Medulla oblongata (tissue), 1 donor: Measurements from ENCODE around the gene IKBKE.

ENCODE experiments used
- DNase-seq: peaks from one replicate; pipeline ENCODE4 v3.0.0-alpha.2; 2015; ENCODE audit errors: extremely low spot score

Gene IKBKE

DNA sequence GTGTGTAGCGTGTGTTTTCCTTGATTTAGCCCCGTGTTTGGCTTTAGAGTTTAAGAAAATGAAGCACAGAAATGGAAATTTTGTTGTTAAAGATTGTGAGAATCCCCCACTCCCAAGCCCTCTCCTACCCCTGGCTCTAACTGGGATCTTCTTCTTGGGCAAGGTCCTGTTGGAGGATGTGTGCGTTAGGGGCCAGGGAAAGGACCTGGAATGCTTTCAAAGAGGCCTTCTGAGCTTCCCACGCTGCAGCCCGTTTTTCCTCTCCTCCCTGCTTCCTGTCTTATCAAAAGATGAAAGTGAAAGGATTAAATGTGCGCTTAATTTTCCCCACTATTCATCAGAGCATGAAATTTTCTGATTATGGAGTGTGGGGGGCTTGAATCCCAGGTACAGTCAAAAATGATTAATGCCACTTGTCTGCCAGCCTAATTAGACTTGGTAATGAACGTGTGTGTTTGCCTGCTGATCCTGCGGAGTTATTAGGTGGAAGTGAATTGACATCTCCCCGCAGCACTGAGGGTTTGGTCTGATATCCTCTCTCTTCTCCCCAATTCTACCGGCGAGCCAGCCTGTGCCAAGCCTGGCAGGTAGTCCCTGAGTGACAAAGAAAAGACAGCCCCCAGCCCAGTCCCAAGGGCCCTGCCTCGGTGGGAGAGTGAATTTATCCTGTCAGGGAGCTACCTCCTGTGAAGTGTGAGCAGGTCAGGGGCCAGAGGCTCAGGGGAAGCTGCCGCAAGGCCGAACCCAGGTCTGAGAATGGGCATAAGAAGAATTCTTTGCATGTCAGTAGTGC is 42.0 kb downstream of the IKBKE start:
- no peak for DNase-seq

DNA sequence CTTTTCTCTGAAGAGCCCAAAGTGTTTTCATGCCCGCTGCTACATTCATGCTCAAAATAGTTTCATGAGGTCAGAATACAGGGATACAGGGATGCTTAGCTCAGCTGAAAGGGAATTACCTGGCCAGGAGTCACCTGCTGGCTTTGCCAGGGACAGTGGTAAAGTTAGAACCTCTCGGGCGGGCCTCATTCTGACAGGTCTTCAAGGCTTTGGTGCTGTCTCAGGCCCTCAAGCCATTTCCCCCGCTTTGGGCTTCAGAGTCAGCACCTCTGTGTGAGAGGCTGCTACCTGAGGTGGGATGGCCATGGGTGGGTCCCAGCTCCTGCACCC is 42.5 kb downstream of the IKBKE start:
- DNase-seq: no peak

DNA sequence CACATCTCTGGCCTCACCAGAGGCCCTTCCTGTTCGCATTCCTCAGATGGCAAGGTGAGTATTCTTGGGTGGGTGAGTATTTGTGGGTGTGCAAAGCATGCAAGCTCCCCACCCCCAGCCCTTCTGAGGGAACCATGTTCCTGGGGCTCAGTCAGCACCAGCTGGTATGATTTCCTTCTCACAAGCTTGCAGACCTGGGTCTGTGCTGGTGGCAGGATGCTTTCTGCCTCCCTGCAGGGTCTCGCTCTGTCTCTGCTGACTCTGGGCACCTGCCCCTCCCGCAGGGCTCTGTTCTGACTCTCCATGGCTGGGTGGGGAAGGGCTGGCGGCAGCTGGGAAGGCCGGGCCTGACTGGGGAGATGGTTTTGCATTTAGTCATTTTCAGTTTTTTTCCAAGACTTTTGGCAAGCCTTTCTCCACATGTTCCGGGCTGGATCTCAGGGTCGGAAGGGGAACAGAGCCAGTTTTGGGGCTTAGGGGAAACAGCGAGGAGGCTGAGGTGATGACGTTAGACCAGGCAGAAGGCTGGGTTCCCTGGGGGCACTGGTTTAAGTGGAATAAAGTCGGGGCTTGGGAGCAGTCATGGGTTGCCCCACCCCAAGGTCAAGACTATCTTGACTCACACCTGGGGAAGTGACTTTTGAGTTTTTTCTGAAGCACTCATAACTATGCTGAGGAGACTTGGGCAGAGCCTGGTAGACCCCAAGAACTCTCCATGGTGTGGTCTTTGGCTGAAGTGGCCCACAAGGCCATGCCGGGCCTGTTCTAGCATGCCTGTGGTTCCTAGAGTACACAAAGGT is 43.2 kb downstream of the IKBKE start:
- no peak for DNase-seq

DNA sequence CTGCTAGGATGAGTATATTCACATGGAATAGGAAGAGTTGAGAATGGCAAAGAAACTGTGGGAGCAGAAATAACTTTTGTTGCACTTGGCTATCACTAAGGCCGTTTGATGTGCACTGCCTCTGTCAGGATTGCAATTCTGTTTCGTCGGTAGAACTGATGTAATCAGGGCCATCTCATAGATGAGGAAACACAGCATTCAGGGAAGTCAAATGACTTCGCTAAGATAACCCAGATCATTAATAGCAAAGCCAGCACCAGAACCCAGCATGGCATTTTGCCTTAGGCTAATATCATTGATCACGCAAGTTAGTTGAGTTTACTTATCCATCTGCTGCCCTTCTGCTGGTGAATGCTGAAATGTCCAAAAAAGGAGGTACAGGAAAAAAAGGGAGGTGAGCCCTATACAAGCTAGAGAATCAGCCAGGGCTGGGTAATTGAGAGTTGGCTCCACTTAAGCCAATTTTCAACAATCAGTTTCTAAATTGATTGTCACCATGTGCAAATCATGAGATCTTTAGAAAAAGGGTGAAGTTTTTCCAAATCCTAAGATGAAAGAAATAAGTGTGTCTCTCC is 44.6 kb downstream of the IKBKE start:
- DNase-seq: no peak

DNA sequence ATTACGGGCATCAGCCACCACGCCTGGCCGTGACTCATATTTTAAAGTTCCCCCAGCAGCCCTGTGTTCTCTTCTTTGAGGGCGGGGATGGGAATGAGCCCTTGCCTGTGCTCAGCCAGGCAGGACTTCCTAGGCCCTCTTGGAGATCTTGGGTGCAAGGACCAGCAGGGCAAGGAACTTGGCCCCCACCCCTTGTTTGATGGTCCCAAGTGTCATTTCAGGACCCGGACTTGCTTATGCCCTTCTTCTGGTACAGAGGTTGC is 46.4 kb downstream of the IKBKE start:
- no peak for DNase-seq

DNA sequence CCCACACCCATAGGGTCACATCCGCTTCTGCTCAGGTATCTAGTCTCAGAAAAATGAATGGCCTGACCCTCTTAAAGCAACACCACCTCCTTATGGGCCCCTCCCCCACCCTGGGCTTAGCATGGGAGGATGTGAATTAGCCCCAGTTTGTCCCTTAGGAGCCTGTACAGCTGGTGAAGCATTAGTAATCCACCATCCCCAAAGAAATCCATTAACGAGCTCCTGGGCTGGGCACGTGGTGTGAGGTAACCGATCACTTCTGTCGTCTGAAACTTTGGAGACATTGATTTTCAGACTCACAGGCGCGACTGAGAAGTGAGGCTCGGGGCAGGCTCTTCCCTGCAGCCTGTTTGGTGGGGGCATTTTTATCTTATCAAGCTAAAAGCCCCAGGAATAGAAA is 47.5 kb downstream of the IKBKE start:
- no peak for DNase-seq

DNA sequence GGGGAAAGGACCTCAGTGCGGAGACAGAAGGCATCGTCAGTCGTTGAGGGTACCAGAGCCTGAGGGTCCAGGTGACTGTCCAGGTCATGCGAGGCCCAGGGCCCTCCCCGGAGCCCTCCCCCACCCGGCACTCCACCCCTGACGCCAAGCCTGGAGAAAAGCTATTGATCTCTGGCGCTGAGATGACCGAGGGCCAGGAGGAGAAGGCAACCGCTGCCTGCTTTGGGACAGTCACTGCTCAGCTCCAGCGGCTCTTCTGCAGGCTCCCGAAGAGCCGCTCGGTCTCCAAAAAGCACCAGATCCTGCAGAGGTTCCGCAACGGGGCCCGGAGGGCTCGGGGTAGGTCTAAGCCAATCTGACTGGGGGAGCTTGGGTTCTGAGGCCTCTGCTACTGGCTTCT is 47.9 kb downstream of the IKBKE start:
- DNase-seq: no peak

DNA sequence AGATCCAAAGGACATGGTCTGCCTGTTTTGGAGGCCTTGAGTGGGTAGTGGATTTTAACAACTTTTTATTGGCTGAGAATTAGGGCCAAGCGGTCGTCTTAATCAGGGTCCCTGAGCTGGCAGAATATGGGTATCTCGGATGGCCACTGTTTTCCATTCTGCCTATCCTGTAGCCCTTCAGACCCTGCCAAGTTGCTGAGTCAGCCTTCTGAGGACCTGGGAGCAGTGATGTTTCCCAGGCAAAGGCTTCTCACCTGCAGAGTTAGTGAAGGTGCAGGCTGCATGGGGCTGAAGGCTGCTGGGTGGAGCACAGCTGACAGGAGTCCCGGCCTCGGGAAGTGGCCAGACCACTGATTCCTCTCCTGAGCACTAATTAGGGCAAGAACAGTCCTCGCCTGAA is 48.5 kb downstream of the IKBKE start:
- DNase-seq: no peak

DNA sequence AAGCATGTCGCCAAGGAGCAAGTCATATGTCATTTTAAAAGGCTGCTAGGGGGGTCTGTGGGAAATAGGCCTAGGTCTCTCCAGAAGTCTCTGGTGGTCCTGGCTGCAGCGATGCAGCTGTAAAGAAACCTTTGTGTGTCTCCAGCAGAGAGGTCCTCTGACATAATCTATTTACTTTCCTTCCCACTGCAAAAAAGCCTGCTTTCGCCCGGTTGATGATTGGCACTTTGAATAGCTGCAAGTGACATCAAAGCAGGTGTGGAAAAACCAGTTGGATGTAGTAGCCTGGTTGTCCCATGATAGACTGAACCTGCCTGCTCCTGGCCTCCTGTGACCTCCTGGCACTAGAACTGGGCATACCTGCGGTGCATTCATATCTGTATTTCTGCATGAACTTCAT is 50.9 kb downstream of the IKBKE start:
- DNase-seq: no peak

DNA sequence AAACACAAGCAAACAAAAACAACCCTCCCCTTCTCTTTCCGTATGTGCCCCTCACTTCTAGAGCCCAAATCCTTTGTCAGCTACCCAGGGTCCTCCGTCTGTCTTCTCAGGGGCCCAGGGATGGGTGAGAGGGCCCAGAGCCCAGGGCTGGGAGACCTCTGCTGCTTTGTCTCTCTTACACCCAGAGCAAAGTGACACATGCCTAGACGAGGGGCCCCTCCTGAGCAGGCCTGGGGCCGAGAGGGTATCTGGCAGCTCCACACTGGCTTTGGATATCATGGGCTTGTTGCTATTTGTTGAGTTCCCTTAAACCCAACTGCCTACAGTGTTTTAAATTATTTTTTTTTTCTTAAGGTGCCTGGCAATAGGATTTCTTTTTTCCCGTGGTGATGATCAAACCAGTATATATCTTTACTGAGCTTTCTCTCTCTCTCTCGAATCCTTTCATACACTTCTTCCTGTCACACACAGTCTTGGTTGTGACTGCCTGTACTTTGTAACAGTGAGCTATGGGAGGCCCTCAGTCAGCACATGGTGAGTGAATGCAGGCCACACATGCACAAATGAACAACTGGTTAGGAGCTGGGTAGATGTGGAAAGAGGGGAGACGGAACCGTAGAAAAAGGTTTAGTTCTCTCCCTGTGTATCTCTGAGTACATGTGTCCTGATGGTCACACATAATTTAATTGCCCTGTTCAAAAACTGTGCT is 51.6 kb downstream of the IKBKE start:
- no peak for DNase-seq

DNA sequence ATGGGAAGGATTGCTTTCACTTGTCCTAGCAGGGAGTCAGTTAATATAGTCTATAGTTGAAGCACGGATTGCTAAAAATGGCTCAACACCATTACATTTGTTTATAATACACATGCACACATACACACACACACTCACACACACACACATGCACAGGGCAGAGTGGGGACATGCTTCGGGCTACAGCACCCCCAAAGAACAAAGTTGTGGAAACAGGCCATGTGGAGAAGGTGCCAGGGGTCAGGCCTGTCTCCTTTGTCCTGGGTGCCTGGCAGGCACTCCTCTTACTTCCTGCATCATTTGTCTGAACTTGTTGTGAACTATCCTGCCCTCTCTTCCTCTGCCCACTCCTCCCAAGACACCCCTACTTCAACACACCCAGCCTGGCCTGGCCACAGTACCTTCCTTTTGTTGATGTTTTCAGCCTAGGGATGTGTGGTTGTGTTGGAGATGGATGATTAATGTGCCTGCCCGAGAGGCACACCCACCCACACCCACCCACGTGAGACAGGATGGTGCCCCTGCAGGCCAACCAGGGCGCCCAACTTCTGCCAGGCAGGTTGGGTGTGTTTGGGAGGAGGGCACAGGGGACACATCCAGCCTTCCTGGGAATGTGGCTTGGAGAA is 54.6 kb downstream of the IKBKE start:
- DNase-seq: no peak

DNA sequence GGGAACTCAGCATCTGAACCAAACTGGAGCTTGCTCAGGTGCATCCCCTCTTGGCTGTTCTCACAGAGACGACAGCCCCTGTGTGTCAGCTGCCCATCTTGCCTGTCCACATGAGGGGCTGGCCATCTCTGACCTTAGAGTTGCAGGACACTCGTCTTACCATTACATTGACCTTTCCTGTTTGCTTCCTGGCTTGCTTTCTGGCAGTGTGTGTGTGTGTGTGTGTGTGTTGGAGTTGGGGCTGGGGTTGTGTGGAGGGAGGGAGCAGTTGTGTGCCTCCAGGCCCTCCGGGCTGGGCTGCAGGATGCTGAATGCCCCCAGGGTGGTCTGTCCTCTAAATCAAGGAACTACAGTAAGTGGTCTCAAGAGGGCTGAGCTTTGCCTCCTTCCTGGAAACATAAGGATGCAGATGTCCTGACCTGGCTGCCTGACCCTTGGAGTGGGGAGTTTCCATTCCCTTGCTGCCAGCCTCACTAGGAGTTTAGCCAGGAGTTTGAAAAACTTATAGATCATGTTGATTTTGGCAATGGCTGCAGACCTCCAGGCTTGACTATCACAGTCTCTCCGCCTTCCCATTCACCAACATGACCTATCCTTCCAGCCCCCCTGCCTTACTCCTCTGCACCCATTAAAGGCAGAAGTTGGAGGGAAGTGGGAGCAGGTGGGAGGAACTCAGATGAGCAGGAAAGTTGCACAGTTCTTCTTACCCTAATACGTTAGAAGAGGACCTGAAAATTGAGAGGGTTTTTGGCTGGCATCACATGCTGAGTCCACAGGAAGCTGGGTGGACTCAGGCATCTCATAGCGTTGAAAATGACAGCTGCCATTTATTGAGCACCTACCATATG is 56.0 kb downstream of the IKBKE start:
- DNase-seq: no peak

DNA sequence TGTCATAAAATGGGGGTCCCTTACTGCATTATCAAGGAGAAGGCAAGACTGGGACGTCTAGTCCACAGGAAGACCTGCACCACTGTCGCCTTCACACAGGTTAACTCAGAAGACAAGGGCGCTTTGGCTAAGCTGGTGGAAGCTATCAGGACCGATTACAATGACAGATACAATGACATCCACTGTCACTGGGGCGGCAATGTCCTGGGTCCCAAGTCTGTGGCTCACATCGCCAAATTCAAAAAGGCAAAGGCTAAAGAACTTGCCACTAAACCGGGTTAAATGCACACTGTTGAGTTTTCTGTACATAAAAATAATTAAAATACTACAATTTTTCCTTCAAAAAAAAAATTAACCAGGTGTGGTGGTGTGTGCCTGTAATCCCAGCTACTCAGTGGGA is 59.1 kb downstream of the IKBKE start:
- DNase-seq: no peak

DNA sequence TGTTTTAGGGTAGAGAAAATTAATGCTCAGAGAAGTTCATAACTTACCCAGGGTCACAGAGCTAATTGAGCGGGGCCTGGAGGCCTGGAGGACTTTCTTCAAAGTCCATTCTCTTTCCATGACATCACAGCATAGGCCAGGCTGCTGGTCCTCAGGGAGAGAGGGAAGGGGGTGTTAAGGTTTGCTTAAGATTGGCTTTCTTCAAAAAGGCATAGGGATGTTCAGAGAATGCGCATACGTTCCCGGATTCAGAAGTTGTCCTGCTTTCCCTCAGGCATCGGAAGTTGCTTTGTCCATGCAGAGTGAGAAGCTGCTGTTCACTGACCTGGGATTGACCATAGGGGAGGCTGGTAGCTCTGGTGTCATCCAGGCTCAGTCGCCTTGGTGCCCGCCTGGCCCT is 62.1 kb downstream of the IKBKE start:
- no peak for DNase-seq

DNA sequence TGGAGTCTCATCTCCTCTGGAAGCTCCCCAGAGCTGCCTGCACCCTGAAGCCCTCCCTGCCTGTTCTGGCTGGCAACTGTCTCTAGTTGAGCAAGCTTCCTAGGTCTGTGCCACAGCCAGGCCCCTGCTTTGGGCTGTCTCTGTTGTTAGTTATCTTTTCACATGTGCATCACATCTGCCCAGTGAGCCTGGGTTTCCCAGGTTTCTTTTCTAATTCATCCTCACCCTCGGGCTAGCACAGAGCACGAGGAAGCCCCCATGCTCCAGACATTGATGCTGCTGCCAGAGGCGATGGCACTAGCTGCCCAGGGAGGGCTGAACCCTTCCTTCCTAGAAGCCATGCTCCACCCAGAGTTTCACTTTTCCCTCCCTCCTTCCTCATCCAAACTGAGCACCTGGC is 64.3 kb downstream of the IKBKE start:
- no peak for DNase-seq

DNA sequence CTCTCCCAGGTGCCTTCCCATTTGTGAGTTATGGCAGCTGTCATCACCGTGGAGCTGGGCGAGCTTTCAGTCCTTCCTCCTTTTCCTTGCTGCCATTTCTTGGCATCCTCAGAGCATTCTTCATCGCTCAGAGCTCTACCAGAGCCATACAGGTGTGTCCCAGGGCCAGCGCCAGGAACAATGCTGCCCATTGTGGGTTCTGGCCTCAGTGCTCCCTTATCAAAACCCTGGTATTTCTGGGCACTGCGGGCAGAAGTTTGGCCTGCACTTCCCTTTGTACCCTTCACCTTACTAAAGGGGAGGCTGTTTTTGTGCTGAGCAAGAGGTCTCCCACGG is 65.5 kb downstream of the IKBKE start:
- no peak for DNase-seq

DNA sequence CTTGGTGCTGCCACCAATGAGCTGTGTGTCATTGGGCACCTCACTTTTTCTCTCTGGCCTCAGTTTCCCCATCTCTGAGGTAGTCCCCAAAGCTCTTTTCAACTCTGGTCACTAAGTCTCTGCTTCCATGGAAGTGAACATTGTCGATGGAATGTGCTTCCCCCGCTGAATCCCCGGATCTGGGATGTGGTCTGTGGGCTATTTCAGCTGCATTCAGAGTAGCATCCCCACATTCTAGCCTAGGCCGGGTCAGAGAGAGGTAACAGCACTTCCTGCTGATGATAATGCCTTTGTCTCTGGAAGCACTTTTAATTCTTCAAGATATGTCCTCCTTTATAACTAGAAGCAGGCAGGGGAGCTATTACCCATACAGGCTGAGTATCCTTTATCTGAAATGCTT is 66.9 kb downstream of the IKBKE start:
- no peak for DNase-seq

DNA sequence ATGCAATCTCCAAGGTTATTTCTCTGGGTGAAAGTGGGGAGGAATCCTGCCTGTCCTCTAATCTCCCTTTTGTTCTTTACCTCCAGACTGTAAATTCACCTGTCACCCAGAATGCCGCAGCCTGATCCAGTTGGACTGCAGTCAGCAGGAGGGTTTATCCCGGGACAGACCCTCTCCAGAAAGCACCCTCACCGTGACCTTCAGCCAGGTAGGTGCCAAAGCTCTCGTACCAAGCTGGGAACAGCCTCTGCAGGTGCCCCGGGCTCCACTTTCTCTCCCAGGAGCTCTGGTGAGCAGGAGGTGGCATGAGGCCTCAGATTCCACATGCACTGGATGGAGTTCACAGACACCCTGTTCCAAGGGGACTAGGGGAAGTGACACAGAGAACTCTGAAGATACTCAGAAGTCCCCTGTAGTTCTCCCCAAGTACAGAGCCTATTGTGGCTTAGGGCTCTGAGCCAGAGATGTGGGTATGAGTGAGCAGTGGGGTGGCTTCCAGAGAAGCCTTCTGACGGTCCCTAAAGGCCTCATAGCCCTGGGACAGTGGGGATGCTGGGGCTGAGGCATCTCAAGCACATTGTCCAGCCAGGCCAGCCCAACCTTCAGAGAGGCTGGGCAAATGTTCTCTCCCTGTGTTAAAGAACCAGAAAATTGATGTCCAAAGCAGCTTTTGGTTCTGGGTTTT is 68.0 kb downstream of the IKBKE start:
- DNase-seq: no peak

DNA sequence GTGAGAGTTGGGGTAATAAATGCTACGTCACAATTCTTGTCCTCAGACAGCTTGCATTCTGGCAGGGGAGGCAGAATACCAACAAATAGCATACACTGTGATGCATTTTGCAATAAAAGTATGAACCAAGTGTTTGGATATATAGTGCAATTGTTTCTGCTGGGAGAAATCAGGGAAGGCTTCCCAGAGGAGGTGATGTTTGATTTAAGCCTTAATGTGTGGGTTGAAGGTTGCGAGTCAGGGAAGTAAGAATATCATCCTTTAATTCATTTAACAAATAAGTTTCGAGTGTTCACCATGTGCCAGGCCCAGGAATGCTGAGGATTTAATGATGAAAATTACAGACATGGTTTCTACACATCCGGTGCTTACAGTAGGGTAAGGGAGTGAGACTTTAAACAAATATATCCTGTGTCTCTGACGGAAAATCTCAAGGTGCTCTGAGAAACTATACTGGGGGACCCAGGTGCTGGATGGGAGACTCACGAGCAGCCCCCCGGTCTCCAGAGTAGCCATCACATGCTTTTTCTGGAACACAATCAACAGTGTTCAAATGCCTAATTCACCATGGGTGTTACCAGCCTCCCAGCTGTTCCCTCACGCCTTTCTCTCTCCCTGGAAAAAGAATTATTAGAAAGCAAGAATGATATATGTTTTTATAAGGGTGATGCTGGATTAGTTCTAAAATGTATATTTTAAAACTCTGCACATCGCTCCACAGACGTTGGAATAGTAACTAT is 68.8 kb downstream of the IKBKE start:
- DNase-seq: no peak
